ENCODE results near the gene SLC45A1.
"Not testable (repeated sequence)": the region's sequence is repeated elsewhere in the genome, so short reads cannot be mapped to it uniquely, and the experiment has no call there.

SLC45A1 gene

DNA sequence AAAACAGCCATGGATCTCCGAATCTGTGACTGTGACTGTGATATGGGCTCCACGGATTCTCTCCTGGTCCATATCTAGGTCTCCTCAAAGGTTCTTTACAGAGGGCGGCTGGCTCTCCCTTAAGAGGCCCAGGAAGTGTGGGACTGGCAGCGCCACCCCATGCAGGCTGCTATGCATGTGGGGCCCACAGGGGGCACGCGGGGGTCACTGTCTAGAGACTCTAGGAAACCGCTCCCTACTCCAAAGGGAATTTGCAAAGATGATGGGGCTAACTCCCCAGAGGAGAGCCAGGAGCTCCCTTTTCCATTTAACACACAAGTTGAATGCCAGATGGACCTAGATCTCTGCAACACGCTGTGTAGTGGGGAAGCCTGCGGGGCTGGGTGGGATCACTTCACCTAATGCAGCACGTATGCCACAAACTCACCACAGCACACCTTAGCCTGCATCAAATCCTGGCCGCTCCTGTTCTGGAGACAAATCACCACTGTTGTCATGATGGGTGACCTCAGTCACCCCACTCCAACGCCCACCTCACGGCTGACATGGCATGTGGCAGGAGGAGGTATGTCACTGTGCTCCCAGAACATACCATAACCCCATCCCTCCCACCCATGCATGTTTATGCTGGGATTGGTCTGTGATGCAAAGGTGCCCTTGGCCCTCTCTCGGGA lies 61.7 kb downstream of the SLC45A1 start:
- no peak for DNase-seq (ENCODE audit: low spot score)
- in situ Hi-C loops (cut with MboI; ENCODE audit: low sequenced_read_pairs, unreplicated experiment) = no loop called here
- TF ChIP-seq, protein P1, sequence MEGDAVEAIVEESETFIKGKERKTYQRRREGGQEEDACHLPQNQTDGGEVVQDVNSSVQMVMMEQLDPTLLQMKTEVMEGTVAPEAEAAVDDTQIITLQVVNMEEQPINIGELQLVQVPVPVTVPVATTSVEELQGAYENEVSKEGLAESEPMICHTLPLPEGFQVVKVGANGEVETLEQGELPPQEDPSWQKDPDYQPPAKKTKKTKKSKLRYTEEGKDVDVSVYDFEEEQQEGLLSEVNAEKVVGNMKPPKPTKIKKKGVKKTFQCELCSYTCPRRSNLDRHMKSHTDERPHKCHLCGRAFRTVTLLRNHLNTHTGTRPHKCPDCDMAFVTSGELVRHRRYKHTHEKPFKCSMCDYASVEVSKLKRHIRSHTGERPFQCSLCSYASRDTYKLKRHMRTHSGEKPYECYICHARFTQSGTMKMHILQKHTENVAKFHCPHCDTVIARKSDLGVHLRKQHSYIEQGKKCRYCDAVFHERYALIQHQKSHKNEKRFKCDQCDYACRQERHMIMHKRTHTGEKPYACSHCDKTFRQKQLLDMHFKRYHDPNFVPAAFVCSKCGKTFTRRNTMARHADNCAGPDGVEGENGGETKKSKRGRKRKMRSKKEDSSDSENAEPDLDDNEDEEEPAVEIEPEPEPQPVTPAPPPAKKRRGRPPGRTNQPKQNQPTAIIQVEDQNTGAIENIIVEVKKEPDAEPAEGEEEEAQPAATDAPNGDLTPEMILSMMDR (IDR thresholded peaks at IDR 0.05; ENCODE audit: borderline replicate concordance, control extremely low read depth, extremely low read depth, insufficient read depth, missing control alignments) = no peak

DNA sequence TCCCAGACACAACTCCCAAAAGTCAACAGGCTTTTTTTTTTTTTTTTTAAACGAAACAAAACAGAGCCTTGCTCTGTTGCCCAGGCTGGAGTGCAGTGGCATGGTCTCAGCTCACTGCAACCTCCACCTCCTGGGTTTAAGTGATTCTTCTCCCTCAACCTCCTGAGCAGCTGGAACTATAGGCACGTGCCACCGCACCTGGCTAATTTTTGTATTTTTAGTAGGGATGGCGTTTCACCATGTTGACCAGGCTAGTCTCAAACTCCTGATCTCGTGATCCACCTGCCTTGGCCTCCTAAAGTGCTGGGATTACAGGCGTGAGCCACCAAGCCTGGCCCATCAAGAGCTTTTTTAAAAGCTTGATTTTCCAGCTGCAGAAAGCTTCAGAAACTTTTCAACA lies 62.4 kb downstream of the SLC45A1 start:
- DNase-seq (ENCODE audit: low spot score); in situ Hi-C loops (cut with MboI; ENCODE audit: low sequenced_read_pairs, unreplicated experiment): not testable (repeated sequence)

DNA sequence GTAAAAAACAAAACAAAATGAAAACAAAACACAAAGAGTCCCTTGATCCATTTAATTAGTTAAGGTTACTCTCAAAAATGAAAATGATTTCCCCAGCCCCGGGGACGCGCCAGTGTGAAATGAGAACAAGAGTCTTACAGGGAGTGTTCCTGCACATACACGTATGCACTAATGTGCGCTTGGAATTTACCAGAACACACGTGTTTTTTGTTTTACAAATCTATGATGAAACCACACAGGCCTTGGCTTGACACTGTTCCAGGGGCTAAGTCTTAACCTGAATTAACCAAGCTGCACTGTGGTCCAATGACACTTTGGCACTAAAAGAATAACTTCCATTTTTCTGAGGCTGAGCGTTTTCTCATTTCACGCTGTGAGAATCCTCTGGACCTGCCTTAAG lies 63.7 kb downstream of the SLC45A1 start:
- no peak for DNase-seq (ENCODE audit: low spot score)
- TF ChIP-seq, protein P1 (IDR thresholded peaks at IDR 0.05; ENCODE audit: borderline replicate concordance, control extremely low read depth, extremely low read depth, insufficient read depth, missing control alignments) = no peak
- in situ Hi-C loops (cut with MboI; ENCODE audit: low sequenced_read_pairs, unreplicated experiment) = no loop called here

DNA sequence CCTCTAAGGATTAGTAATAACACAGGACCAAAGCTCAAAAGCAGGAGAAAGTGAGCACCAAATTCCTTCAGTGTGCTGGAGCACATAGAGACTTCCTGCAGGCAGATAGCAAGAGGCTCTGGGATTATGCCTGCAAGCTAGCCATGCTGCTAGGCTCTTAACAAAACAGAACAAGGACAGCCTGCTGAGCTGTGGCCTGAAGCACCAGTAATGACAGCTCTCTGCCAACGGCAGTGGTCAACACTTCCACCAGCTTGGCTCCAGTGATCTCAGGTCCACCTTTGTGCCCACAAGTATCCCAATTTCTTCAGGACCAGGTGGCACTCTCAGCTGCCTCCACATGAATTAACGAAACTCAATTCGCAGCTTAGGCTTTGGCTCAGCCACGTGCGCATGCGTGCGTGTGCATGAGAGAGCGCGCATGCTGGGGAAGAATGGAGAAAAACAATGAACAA lies 64.2 kb downstream of the SLC45A1 start:
- no peak for DNase-seq (ENCODE audit: low spot score)
- TF ChIP-seq, protein P1 (IDR thresholded peaks at IDR 0.05; ENCODE audit: borderline replicate concordance, control extremely low read depth, extremely low read depth, insufficient read depth, missing control alignments) = no peak
- in situ Hi-C loops (cut with MboI; ENCODE audit: low sequenced_read_pairs, unreplicated experiment) = no loop called here

DNA sequence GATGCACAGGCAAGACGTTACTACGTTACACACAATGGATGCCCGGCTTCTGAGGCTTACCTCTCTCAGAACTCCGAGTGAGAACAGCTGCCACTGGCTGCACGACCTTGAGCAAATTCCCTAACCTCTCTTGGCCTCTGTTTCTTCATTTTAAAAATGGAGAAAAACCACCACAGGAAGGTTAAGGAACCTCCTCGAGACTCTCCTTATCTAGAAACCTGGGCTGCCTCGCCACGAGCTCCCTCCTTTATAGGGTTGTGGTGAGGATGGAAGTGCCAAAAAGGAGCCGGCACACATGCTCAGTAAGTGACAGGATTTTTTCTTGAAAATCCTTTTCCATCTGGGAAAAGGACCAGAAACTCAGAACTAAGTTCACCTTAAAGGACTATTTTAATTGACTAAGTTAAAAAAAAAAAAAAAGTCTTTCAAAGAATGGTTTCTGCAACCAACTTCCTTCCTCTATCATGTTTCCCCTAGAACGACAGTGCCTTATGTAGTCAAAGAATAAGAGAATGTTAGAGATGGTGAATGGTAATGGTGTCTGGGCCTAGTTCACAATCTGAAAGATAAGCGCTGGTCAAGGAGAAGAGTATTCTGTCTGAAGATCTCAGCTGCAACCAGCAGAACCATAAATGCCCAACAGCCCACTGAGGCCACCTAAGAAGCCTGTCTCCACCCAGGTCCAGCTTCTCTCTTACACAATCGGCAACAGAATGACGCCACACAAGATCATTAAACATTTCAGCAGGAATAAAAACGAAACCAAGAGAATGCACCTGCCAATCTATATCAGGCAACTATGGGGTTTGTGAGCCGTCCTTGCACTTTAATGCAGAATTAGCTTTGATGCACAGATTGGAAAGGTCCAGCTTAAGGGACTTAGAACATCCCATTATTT lies 64.9 kb downstream of the SLC45A1 start:
- in situ Hi-C loops (cut with MboI; ENCODE audit: low sequenced_read_pairs, unreplicated experiment) = no loop called here
- TF ChIP-seq, protein P1 (IDR thresholded peaks at IDR 0.05; ENCODE audit: borderline replicate concordance, control extremely low read depth, extremely low read depth, insufficient read depth, missing control alignments) = no peak
- no peak for DNase-seq (ENCODE audit: low spot score)

DNA sequence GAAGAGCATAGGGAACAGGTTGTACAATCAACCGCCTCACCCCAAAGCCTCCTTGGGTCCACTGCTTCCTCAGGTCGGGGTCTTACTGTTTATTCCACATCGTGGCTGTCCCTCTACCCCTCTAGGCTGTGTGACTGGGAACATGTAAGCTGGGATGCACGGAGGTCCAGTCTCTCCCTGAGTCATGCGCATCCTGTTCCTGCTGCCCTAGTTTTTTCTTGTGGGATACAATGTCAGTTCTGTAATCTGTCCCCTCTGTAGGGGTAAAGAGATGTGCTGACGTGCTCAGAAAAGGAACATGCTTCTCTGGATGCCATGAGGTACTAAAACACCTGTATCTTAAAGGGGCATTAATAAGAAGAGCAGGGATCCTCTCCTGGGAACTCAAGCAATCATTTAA lies 66.2 kb downstream of the SLC45A1 start:
- in situ Hi-C loops (cut with MboI; ENCODE audit: low sequenced_read_pairs, unreplicated experiment) = no loop called here
- DNase-seq (ENCODE audit: low spot score) = no peak
- TF ChIP-seq, protein P1 (IDR thresholded peaks at IDR 0.05; ENCODE audit: borderline replicate concordance, control extremely low read depth, extremely low read depth, insufficient read depth, missing control alignments) = no peak

DNA sequence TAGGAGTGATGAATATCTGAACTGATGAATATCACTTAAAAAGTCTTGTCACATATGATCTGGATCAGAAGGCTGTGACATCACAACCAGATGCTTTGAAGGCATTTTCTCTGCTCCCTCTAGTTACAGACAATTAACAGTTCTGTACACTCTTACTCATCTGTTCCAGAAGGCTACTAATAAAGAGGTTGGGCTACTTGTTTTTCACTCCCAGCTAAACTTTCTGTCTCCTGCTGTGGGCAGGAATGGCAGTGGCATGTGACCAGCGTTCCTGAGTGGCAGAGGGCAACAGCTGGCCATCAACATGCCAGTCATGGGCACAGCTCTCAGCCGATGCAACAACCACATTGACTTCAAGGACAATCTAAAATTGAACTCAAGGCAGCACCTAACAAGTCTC lies 66.7 kb downstream of the SLC45A1 start:
- no peak for DNase-seq (ENCODE audit: low spot score)
- TF ChIP-seq, protein P1 (IDR thresholded peaks at IDR 0.05; ENCODE audit: borderline replicate concordance, control extremely low read depth, extremely low read depth, insufficient read depth, missing control alignments) = no peak
- in situ Hi-C loops (cut with MboI; ENCODE audit: low sequenced_read_pairs, unreplicated experiment) = no loop called here

All from GM13976 (cell line).